Fibroblast of mammary gland (primary cell): Measurements from ENCODE around the gene WASF2.
A peak's percentile ranks its signal among the peaks of the same experiment; 100 is the strongest.
"Not testable (repeated sequence)": the region's sequence is repeated elsewhere in the genome, so short reads cannot be mapped to it uniquely, and the experiment has no call there.

Experiments
- DNase-seq: peaks from one replicate; pipeline ENCODE4 v3.0.0-alpha.2; 2010; ENCODE audit warnings: low read depth
- H3K4me3 ChIP-seq: 2 replicates; pipeline ENCODE4 v1.5.1; 2011; ENCODE audit warnings: low read depth, mild to moderate bottlenecking, low read length, moderate library complexity; ENCODE audit not compliant: control insufficient read depth
- TF ChIP-seq, protein P1 (sequence below): conservative IDR thresholded peaks from 2 replicates; pipeline ENCODE4 v1.5.1; 2011; ENCODE audit warnings: low read depth, low read length, inconsistent platforms; ENCODE audit not compliant: control insufficient read depth, insufficient read depth

The WASF2 gene

DNA sequence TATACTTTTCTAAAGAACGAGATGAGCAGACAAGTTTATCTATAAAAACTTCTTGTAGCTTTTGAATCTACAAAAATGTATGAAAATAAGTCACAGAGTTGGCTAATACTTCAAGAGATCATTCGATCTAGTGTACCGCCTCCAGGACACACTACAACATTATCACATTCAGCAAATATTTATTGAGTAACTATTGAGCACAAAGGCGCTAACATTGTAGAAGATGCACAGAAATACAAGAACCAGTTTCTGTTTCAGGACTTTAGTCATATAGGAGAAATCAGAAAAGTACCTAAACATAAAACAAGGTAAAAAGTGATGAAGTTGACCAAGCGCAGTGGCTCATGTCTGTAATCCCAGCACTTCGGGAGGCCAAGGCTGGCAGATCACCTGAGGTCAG is 20.6 kb downstream of the WASF2 start:
- peak; percentile 39 for DNase-seq
- H3K4me3 ChIP-seq: no peak overlapping the region
- TF ChIP-seq, protein P1, sequence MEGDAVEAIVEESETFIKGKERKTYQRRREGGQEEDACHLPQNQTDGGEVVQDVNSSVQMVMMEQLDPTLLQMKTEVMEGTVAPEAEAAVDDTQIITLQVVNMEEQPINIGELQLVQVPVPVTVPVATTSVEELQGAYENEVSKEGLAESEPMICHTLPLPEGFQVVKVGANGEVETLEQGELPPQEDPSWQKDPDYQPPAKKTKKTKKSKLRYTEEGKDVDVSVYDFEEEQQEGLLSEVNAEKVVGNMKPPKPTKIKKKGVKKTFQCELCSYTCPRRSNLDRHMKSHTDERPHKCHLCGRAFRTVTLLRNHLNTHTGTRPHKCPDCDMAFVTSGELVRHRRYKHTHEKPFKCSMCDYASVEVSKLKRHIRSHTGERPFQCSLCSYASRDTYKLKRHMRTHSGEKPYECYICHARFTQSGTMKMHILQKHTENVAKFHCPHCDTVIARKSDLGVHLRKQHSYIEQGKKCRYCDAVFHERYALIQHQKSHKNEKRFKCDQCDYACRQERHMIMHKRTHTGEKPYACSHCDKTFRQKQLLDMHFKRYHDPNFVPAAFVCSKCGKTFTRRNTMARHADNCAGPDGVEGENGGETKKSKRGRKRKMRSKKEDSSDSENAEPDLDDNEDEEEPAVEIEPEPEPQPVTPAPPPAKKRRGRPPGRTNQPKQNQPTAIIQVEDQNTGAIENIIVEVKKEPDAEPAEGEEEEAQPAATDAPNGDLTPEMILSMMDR: no peak

DNA sequence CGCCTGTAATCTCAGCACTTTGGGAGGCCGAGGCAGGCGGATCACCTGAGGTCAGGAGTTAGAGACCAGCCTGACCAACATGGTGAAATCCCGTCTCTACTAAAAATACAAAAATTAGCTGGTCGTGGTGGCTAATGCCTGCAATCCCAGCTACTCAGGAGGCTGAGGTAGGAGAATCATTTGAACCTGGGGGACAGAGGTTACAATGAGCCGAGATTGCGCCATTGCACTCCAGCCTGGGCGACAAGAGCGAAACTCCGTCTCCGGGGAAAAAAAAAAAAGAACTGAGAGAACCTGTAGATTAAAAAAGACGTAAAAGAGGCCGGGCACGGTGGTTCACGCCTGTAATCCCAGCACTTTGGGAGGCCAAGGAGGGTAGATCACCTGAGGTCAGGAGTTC is 21.6 kb downstream of the WASF2 start:
- DNase-seq, H3K4me3 ChIP-seq: not testable (repeated sequence)

DNA sequence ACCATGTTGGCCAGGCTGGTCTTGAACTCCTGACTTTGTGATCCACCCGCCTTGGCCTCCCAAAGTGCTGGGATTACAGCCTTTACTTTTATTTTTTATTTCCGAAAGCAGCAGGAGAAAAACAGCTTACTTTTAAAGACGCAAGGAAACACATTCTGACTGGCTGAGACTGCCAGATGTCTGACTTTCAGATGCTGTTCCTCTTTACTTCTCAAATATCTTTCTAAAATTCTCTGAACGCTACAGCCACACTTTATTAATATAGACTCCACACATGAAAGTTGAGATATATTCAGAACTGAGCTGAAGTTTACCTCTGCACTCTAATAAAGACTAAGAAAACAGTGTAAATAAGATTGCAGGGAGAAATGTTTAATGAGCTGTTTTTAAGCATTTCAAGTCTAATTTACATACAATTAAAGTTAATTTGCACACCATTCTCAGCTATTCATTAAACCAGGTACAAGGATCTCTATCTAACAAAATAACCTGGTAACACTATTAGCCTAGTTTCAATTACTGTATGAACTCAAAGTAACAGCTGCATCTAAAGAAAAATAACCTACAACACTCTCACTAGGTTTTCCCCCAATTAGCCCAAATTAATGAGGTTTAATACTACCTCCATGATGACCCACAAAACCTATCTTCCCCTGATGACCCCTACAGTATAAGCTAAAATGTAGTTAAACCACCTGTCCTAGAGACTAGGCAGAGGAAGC is 24.9 kb downstream of the WASF2 start:
- DNase-seq: no peak
- TF ChIP-seq, protein P1: no peak
- no peak overlapping the region for H3K4me3 ChIP-seq

DNA sequence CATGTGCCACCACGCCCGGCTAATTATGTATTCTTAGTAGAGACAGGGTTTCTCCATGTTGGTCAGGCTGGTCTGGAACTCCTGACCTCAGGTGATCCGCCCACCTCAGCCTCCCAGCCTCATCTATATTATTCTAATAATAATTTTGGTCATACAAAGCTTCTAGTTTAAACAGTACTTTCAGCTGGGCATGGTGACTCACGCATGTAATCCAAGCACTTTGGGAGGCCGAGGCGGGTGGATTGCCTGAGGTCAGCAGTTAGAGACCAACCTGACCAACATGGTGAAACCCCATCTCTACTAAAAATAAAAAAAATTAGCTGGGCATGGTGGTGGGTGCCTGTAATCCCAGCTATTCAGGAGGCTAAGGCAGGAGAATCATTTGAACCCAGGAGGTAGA is 26.1 kb downstream of the WASF2 start:
- DNase-seq: peak; percentile 41
- H3K4me3 ChIP-seq: not testable (repeated sequence)

- DNase-seq, H3K4me3 ChIP-seq: not testable (repeated sequence)
Observed at GRCh38 chr1:27458521-27458920, 31.4 kb downstream of the WASF2 start.

DNA sequence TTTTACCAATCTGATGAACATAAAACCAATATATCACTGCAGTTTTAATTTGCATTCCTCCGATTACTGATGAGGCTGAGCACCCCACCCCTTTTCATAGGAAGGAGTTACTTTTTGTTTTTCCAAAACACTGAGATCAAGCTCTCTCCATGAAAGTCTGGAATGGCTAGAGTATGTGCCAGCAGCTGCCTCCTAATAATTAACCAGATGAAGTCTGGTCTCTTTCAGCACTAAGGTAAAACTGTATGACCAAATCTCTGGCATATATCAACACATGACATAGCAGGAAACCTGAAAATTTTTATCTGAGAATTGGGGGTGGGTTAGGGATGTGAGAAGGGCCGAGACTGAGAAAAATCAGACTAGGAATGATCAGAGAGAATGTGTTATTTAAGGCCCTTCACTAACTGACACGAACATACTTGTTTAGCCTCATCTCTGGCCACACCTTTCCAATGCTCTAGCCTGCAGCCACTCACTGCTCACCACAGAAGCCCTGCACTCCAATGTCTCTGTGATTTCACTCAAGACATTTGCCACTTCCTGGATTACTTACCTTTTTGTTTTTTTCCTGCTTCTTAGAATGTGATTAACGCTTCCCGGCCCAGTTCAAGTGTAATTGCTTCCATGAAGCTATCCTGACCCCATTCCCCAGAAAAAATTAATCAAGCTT is 34.7 kb downstream of the WASF2 start:
- DNase-seq: no peak
- TF ChIP-seq, protein P1: no peak
- H3K4me3 ChIP-seq: no peak overlapping the region

GRCh38 chr1:27454610-27455009 is 35.4 kb downstream of the WASF2 start:
- TF ChIP-seq, protein P1: no peak
- no peak for DNase-seq
- no peak overlapping the region for H3K4me3 ChIP-seq

- DNase-seq: no peak
- H3K4me3 ChIP-seq: no peak overlapping the region
Observed at GRCh38 chr1:27451343-27451742, 38.6 kb downstream of the WASF2 start.

More at GRCh38 chr1:27451343-27451742, 38.6 kb downstream of the WASF2 start:
- TF ChIP-seq, protein P1: no peak
